GM03348 (cell line): ENCODE data around the gene RAB44.
"Not testable (repeated sequence)": the region's sequence is repeated elsewhere in the genome, so short reads cannot be mapped to it uniquely, and the experiment has no call there.

ENCODE experiments used
- DNase-seq: peaks from one replicate; pipeline ENCODE4 v3.0.0; 2012; ENCODE audit warnings: low spot score

The RAB44 gene

GRCh38 chr6:36686668-36687513 lies 10.7 kb upstream of the RAB44 start:
- no peak for DNase-seq

GRCh38 chr6:36688063-36688738 lies 9.4 kb upstream of the RAB44 start:
- no peak for DNase-seq

GRCh38 chr6:36688739-36689075 lies 8.9 kb upstream of the RAB44 start:
- DNase-seq, result no peak

- DNase-seq, result no peak
These were observed 6.6 kb upstream of the RAB44 start for GRCh38 chr6:36691011-36691410.

GRCh38 chr6:36691612-36692011 lies 6.0 kb upstream of the RAB44 start:
- no peak for DNase-seq

GRCh38 chr6:36692220-36692619 lies 5.4 kb upstream of the RAB44 start:
- DNase-seq, result no peak

- peak; percentile 51 for DNase-seq
These were observed 4.5 kb upstream of the RAB44 start for GRCh38 chr6:36692861-36693702.

GRCh38 chr6:36694616-36695015 lies 3.0 kb upstream of the RAB44 start:
- no peak for DNase-seq

- DNase-seq, result no peak
These were observed 2.2 kb upstream of the RAB44 start for GRCh38 chr6:36695414-36695813.

- DNase-seq, result no peak
These were observed 570 bp downstream of the RAB44 start for GRCh38 chr6:36698196-36698595.

GRCh38 chr6:36698871-36699271 lies 1.2 kb downstream of the RAB44 start:
- no peak for DNase-seq

- DNase-seq, result no peak
These were observed 1.7 kb downstream of the RAB44 start for GRCh38 chr6:36699348-36699747.

- DNase-seq, result no peak
These were observed 2.6 kb downstream of the RAB44 start for GRCh38 chr6:36700071-36700812.

- no peak for DNase-seq
These were observed 3.2 kb downstream of the RAB44 start for GRCh38 chr6:36700831-36701230.

- no peak for DNase-seq
These were observed 3.9 kb downstream of the RAB44 start for GRCh38 chr6:36701401-36701991.

GRCh38 chr6:36702656-36703055 lies 5.0 kb downstream of the RAB44 start:
- no peak for DNase-seq

- no peak for DNase-seq
These were observed 5.5 kb downstream of the RAB44 start for GRCh38 chr6:36703081-36703606.

GRCh38 chr6:36703982-36704381 lies 6.4 kb downstream of the RAB44 start:
- DNase-seq, result no peak

GRCh38 chr6:36704961-36705577 lies 7.4 kb downstream of the RAB44 start:
- DNase-seq, result not testable (repeated sequence)

- DNase-seq, result no peak
These were observed 8.7 kb downstream of the RAB44 start for GRCh38 chr6:36706339-36706738.

- DNase-seq, result no peak
These were observed 15.2 kb downstream of the RAB44 start for GRCh38 chr6:36712816-36713215.
